B cell (primary cell): ENCODE data around the gene FYB2. TPM values are rescaled to one million over a fixed set of nuclear protein-coding genes. Genes with fewer than 3 reads are reported as not detected.

ENCODE experiments used
- ATAC-seq: fragments of 200-7000 bp; cut with Tn5 transposase; one replicate; pipeline ENCODE4 v1.10.0; 2021; ENCODE audit warnings: low read depth, mild to moderate bottlenecking, moderate number of reproducible peaks, moderate library complexity
- CTCF ChIA-PET: fragments of 350-600 bp; sonication (Branson Sonifier 250); formaldehyde crosslinking; loops from one replicate; lab custom pipeline; 2021; ENCODE audit warnings: antibody characterized with exemption, inconsistent platforms; lab: Charles Lee
- POLR2A ChIA-PET: fragments of 350-600 bp; sonication (Branson Sonifier 250); formaldehyde crosslinking; loops from one replicate; lab custom pipeline; 2021; ENCODE audit warnings: antibody characterized with exemption; lab: Charles Lee
- DNase-seq: peaks from one replicate; pipeline ENCODE4 v3.0.0; 2013
- H2AFZ ChIP-seq: 2 replicates; pipeline ENCODE4 v1.6.1; 2012; ENCODE audit warnings: mild to moderate bottlenecking, low read depth, low read length; ENCODE audit not compliant: insufficient read depth, poor library complexity, severe bottlenecking
- H3K27ac ChIP-seq, 2 donors: 1 replicate in 1 of 2; 2 replicates in 1 of 2; pipeline ENCODE4 v1.5.1; 2012 to 2013; ENCODE audit warnings: low read length in 2 of 2, mild to moderate bottlenecking in 2 of 2, moderate library complexity in 1 of 2
- H3K27me3 ChIP-seq, 4 experiments: fragments of 200-600 bp in 1 of 4; sonication (generic) in 1 of 4; replicated peaks in 1 of 4; 1 replicate in 2 of 4; 2 replicates in 2 of 4; pipeline versions ENCODE4 v1.6.1 to v1.7.0; 2013 to 2016; ENCODE audit warnings: low read length in 3 of 4, mild to moderate bottlenecking in 2 of 4, mixed read lengths in 1 of 4, moderate library complexity in 1 of 4; ENCODE audit not compliant: insufficient read depth in 4 of 4, control insufficient read depth in 3 of 4; ENCODE audit errors: control extremely low read depth in 1 of 4
- H3K36me3 ChIP-seq, 2 experiments: replicated peaks in 1 of 2; 1 replicate in 1 of 2; 2 replicates in 1 of 2; pipeline versions ENCODE4 v1.6.1 to v1.7.1; 2013; ENCODE audit warnings: low read length in 1 of 2; ENCODE audit not compliant: insufficient read depth in 2 of 2, control insufficient read depth in 1 of 2; ENCODE audit errors: control extremely low read depth in 1 of 2, extremely low read depth in 1 of 2
- H3K4me1 ChIP-seq, 2 donors: fragments of 200-600 bp in 1 of 2; sonication (generic) in 1 of 2; 1 replicate in 1 of 2; 2 replicates in 1 of 2; pipeline versions ENCODE4 v1.5.1 to v1.6.1; 2013 to 2017; ENCODE audit warnings: low read length in 2 of 2; ENCODE audit not compliant: control insufficient read depth in 2 of 2, insufficient read depth in 2 of 2
- H3K4me2 ChIP-seq: replicated peaks from 2 replicates; pipeline ENCODE3; 2012; ENCODE audit warnings: mild to moderate bottlenecking, low read depth, low read length; ENCODE audit not compliant: poor library complexity, severe bottlenecking
- H3K4me3 ChIP-seq, 5 experiments: fragments of 200-600 bp in 1 of 5; sonication (generic) in 1 of 5; 1 replicate in 3 of 5; 2 replicates in 2 of 5; pipeline versions ENCODE4 v1.5.1 to v1.7.0; 2011 to 2016; ENCODE audit warnings: low read length in 4 of 5, mild to moderate bottlenecking in 4 of 5, low read depth in 2 of 5, control low read depth in 1 of 5, moderate library complexity in 1 of 5; ENCODE audit not compliant: insufficient read depth in 1 of 5; ENCODE audit errors: control extremely low read depth in 1 of 5, extremely low read depth in 1 of 5
- H3K79me2 ChIP-seq: fragments of 200-600 bp; sonication (generic); one replicate; pipeline ENCODE4 v1.6.0; 2016; ENCODE audit warnings: low read length; ENCODE audit not compliant: control insufficient read depth, insufficient read depth
- H3K9ac ChIP-seq: fragments of 200-600 bp; sonication (generic); 2 replicates; pipeline ENCODE4 v1.6.1; 2017; ENCODE audit warnings: mild to moderate bottlenecking, low read length, moderate library complexity
- H3K9me3 ChIP-seq, 3 donors: one replicate each; pipeline versions ENCODE4 v1.6.1 to v1.7.1; 2013; ENCODE audit warnings: low read length in 2 of 3; ENCODE audit not compliant: control insufficient read depth in 2 of 3, insufficient read depth in 1 of 3; ENCODE audit errors: control extremely low read depth in 1 of 3
- H4K20me1 ChIP-seq: 2 replicates; pipeline ENCODE4 v1.6.0; 2012; ENCODE audit warnings: mild to moderate bottlenecking, low read length; ENCODE audit not compliant: insufficient read depth, control insufficient read depth, poor library complexity, severe bottlenecking
- H3K27ac Mint-ChIP-seq: one replicate; pipeline ENCODE4 v1.8.0; 2021; ENCODE audit warnings: mixed read lengths
- H3K27me3 Mint-ChIP-seq: one replicate; pipeline ENCODE4 v1.8.0; 2021; ENCODE audit warnings: mixed read lengths
- H3K4me1 Mint-ChIP-seq: one replicate; pipeline ENCODE4 v1.8.0; 2021; ENCODE audit warnings: mixed read lengths
- H3K4me3 Mint-ChIP-seq: one replicate; pipeline ENCODE4 v1.8.0; 2021; ENCODE audit warnings: mixed read lengths
- H3K9me3 Mint-ChIP-seq: one replicate; pipeline ENCODE4 v1.8.0; 2022; ENCODE audit warnings: mixed read lengths; ENCODE audit not compliant: insufficient read depth
- CTCF ChIP-seq: fragments of 200-600 bp; IDR thresholded peaks from one replicate; pipeline ENCODE4 v1.8.0; 2022; ENCODE audit warnings: antibody characterized with exemption, mild to moderate bottlenecking
- EZH2 ChIP-seq: IDR thresholded peaks from 2 replicates; pipeline ENCODE4 v1.6.1; 2012; ENCODE audit warnings: borderline replicate concordance, low read depth, mild to moderate bottlenecking, moderate library complexity, low read length; ENCODE audit not compliant: insufficient read depth, poor library complexity, severe bottlenecking
- WGBS: methylation state at CpG from one replicate; pipeline ENCODE4 v1.1.5; 2013; ENCODE audit warnings: missing lambda C conversion rate; ENCODE audit not compliant: insufficient coverage; 5-methylcytosine and 5-hydroxymethylcytosine counted together
- intact Hi-C: fragments of 100-400 bp; cut with micrococcal nuclease; formaldehyde crosslinking; loops from one replicate; pipeline ENCODE4 v1.10.0; 2022
- polyA plus RNA-seq: library from polyadenylated mRNA; depleted of rRNA; stranded (reverse); fragments of >200 nt; gene quantifications from 2 replicates; pipeline ENCODE4 v1.2.3, GENCODE V29; 2012
- total RNA-seq, 2 donors: library from RNA; stranded (reverse); fragments of 120-200 nt in 1 of 2; gene quantifications; 1 replicate in 1 of 2; 2 replicates in 1 of 2; pipeline versions ENCODE4 v1.2.3 to v1.2.4, GENCODE V29; 2013 to 2022

FYB2 gene
- total and polyA plus RNA-seq, 2 donors (not counting 1 experiment from before 2014, with no cell fraction given), result not detected

GRCh38 chr1:56868761-56869160 is 49.6 kb upstream of the FYB2 start:
- no peaks in the 10 kb centered on the region for H4K20me1 ChIP-seq
- no peak overlapping the region for H3K4me3 ChIP-seq
- ATAC-seq (no peak), DNase-seq (no peak)
- peaks cover 0 to 3% (median 0%) of the 10 kb centered on the region in 4 experiments for H3K27me3 ChIP-seq
- ChIA-PET POLR2A (no interaction called here), CTCF (no interaction called here)
- Mint-ChIP-seq H3K4me3 (no peak overlapping the region), H3K4me1 (no peaks in the 10 kb centered on the region), H3K9me3 (no peaks in the 10 kb centered on the region), H3K27ac (no peak overlapping the region), H3K27me3 (peaks cover 13% of the 10 kb centered on the region)
- TF ChIP-seq EZH2 (no peak), CTCF (no peak)
- no peak overlapping the region for H3K4me2 ChIP-seq
- H2AFZ ChIP-seq, result no peak overlapping the region
- no peaks in the 10 kb centered on the region for H3K79me2 ChIP-seq
- intact Hi-C loops, result no loop called here
- WGBS, result no CpG with 5 or more reads among the region's 2 CpGs
- no peaks in the 10 kb centered on the region for H3K36me3 ChIP-seq
- no peaks in the 10 kb centered on the region for H3K9me3 ChIP-seq
- H3K9ac ChIP-seq, result no peak overlapping the region
- no peak overlapping the region for H3K27ac ChIP-seq
- no peaks in the 10 kb centered on the region for H3K4me1 ChIP-seq

- intact Hi-C loops, result no loop called here
- DNase-seq (no peak), ATAC-seq (no peak)
- CTCF ChIA-PET, result no interaction called here
- Histone ChIP-seq H3K36me3 (no peaks in the 10 kb centered on the region), H3K4me3 (no peak overlapping the region), H3K27ac (no peak overlapping the region), H3K9me3 (no peaks in the 10 kb centered on the region), H3K9ac (no peak overlapping the region), H3K4me1 (no peaks in the 10 kb centered on the region), H3K4me2 (no peak overlapping the region), H2AFZ (no peak overlapping the region), H3K79me2 (no peaks in the 10 kb centered on the region), H4K20me1 (no peaks in the 10 kb centered on the region), H3K27me3 (peaks cover 0 to 3% (median 0%) of the 10 kb centered on the region in 4 experiments)
- H3K27me3 Mint-ChIP-seq, result peaks cover 13% of the 10 kb centered on the region
- H3K27ac Mint-ChIP-seq, result no peak overlapping the region
- no peaks in the 10 kb centered on the region for H3K4me1 Mint-ChIP-seq
- TF ChIP-seq CTCF, result no peak
- no peak for TF ChIP-seq EZH2
- POLR2A ChIA-PET, result no interaction called here
- no peak overlapping the region for H3K4me3 Mint-ChIP-seq
- WGBS, result 96% methylated on average over 4 of the region's 5 CpGs
- H3K9me3 Mint-ChIP-seq, result no peaks in the 10 kb centered on the region
Observed at GRCh38 chr1:56867491-56867890, 48.3 kb upstream of the FYB2 start.
